Activated CD4-positive, CD25-positive, alpha-beta regulatory T cell (primary cell): ENCODE measurements around the gene SPEN.

Experiments used
- DNase-seq, 4 experiments: peaks; one replicate each; lab custom pipeline; 2025; lab: John Stamatoyannopoulos, UW

SPEN gene

DNA sequence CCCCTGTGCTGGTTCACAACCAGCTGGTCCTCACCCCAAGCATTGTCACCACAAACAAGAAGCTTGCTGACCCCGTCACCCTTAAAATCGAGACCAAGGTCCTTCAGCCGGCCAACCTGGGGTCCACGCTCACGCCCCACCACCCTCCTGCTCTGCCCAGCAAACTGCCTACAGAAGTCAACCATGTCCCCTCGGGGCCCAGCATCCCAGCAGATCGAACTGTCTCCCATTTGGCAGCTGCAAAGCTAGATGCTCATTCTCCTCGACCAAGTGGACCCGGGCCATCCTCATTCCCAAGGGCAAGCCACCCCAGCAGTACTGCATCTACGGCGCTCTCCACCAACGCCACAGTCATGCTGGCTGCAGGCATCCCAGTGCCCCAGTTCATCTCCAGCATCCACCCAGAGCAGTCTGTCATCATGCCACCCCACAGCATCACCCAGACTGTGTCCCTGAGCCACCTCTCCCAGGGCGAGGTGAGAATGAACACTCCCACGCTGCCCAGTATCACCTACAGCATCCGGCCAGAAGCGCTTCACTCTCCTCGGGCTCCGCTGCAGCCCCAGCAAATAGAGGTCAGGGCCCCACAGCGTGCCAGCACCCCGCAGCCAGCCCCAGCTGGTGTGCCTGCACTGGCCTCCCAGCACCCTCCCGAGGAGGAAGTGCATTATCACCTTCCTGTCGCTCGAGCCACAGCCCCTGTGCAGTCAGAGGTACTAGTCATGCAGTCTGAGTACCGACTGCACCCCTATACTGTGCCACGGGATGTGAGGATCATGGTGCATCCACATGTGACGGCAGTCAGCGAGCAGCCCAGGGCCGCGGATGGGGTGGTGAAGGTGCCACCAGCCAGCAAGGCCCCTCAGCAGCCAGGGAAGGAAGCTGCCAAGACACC is 87.8 kb downstream of the SPEN start:
- DNase-seq = no peak

DNA sequence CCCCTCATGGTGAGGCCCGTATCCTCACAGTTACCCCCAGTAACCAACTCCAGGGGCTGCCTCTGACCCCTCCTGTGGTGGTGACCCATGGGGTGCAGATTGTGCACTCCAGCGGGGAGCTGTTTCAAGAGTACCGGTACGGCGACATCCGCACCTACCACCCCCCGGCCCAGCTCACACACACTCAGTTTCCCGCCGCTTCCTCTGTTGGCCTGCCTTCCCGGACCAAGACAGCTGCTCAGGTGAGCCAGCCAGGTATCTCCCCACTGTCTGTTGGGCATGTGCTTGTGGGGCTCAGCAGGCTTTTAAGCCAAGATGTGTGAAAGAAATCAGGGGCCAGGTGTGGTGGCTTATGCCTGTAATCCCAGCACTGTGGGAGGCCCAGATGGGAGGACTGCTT is 88.5 kb downstream of the SPEN start:
- no peak for DNase-seq

- no peak for DNase-seq
Observed at GRCh38 chr1:15937146-15937545, 89.6 kb downstream of the SPEN start.

DNA sequence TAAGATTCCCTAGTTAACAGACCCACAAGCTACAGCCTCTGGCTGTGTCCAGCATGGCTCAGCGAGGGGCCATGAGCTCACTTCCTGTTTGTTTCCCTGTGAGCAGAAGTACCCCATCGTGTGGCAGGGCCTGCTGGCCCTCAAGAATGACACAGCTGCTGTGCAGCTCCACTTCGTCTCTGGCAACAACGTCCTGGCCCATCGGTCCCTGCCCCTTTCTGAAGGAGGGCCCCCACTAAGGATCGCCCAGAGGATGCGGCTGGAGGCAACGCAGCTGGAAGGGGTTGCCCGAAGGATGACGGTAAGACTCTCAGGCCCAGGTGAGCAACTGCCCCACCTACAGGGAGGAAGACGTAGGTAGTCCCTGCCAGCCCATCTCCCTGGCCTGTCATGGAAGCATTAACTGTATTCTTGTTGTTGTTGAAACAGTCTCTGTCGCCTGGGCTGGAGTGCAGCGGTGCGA is 90.2 kb downstream of the SPEN start:
- no peak for DNase-seq

- DNase-seq = no peak
Observed at GRCh38 chr1:15938628-15939161, 91.2 kb downstream of the SPEN start.

- DNase-seq = no peak
Observed at GRCh38 chr1:15939181-15940109, 91.9 kb downstream of the SPEN start.

DNA sequence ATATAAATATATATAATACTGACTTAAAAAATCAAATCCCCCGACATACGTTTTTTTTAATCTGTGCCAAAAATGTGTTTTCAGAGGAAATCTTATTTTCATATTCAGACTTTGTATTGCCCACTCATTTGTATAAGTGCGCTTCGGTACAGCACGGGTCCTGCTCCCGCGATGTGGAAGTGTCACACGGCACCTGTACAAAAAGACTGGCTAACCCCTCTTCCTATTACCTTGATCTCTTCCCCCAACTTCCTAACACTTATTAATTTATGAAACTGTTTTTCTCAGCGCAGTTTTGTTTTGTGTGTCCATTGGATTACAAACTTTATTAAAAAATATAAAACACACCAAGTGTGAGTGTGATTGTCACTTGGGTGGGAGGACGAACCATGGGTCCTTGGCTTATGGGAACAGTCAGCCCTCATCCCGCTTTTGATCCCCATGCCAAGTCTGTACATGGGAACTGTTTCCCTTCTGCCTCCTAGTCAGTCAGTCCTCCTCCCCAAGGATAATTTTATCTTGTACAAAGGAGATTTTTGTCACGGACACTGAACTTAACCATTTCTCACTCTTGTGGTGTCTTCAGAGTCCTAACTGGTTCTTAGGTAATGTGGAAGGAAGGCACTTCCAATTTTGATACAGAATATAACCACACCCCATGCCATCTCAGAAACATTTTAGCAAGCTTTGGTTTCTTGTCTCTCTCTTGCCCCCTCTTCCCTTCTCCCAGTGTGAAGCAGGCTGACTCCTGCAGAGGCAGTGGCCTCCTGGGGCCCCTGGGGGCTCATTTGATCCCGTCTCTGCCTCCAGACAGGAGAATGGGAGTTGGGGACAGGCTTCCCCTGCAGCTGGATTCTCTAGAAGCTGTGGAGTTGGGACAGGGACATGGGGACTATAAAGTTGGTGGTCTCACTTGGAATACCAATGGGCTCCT is 92.9 kb downstream of the SPEN start:
- DNase-seq = no peak

DNA sequence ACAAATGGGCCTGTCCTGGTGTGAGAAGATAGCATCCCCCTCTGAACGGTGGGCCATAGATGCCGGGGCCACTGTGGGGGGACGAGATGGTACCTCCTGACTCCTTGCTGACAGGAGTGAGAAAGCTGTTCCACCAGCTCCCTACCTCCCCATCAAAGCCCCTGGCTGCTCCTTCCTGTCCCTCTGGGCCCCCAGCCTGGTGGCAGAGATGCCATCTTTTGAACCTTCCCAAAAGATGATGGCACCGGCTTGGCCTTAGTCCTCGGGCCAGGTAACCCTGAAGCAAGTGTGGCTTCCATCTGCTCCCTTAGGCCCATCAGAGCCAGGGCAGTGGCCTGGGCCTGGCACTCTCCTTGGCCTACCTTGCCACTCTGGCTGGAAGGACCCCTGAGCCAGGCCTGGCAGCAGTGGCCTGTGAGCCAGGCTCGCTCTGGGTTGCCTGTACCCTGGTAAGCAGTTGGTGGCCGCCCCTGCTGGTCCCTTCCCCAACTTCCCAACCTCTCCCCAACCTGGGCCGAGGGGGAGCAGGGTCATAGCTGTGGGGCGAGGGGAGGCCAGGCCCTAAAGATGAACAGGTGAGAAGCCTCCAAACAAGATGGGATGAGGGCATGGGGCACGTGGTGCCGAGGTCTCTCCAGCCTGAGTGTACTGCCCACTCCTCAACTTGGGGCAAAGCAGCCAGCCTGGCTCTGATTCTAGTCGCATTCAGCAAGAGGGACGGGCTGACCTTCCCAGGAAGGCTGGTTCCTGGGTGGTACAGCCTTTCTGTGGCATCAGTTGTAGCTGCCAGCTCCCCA is 93.7 kb downstream of the SPEN start:
- DNase-seq = no peak

- DNase-seq = no peak
Observed at GRCh38 chr1:15941899-15942660, 94.6 kb downstream of the SPEN start.

GRCh38 chr1:15942661-15943327 is 95.3 kb downstream of the SPEN start:
- no peak for DNase-seq

DNA sequence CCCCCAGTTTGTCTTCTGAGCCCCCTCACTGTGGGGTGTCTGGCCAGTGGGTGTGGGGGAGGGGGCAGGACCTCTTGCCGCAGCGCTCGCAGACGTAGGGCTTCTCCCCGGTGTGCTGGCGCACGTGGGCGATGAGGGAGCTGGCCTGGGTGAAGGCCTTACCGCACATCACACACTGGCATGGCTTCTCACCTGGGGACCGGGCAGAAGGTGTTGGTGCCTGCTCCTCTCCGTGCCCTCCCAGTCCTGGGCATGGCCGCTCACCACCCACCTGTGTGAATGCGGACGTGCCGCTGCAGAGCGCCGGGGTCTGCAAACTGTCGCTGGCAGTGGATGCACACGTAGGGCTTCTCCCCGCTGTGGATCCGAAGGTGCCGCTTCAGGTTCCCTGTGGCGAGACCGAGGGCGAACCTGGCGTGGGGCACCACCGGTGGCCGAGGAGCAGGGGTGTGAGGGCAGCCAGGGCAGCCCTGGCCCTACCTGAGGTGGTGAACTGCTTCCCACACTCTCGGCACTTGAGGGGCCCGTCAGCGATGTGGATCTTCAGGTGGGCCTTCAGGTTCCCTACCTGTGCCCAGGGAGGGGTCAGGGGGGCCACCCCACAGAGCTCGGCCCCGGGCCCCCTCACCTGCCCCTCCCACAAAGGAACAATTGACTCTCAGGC is 96.0 kb downstream of the SPEN start:
- DNase-seq = no peak

GRCh38 chr1:15943992-15944307 is 96.4 kb downstream of the SPEN start:
- DNase-seq = no peak

DNA sequence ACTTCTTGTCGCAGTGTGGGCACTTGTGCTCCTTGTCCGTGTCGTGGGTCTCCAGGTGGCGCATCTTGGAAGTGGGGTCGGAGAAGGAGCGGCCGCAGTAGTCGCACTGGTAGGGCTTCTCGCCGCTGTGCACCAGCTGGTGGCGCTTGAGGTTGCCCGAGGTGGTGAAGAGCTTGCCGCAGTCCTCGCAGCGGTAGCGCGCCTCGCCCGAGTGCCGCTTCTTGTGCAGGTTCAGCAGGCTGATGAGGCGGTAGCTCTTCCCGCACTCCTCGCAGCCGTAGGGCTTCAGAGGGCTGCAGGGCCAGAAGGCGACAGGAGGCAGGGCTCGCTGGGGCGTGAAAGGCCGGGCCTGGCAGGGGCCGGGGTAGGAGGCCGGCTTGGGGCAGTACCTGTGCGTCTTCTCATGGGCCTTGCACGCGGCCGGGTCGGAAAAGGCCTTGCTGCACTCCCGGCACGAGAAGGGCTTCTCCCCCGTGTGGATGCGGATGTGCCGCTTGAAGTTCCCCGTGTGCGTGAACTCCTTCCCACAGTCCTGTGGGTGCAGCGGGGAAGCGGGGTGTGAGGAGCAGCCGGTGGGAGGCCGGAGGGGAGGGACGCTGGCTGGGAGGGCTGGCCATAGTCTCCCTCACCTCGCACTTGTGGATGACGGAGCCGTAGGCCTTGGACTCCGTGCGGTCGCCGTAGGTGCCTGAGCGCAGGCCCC is 97.0 kb downstream of the SPEN start:
- DNase-seq = no peak

- no peak for DNase-seq
Observed at GRCh38 chr1:15945011-15945831, 97.7 kb downstream of the SPEN start.

DNA sequence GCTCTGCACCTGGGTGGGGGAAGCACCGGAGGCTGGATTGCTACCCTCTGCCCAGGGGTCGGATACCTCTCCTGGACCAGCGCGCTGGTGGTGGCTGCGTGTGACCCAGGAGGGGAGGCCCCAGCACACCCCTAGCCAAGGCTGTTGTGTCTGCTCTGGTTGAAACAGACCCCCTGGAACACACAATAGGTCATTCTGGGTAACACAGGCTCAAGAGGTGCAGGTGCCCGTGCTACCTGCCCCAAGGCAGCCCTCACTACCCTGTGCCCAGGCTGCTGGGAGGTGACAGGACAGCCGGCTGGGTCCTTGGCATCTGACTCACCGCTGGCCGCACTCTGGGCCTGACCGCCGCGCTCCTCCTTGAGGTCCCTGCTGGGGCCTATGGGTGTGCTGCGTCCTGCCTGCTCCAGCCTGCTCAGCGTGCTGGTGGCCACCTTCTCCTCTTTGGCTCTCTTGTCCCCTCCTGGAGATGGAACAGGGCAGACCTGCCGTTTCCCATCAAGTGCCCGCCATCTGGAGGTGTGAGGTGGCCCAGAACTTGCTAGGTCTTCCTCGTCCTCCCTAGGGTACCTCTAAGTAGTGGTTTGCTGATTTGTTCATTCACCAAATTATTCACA is 98.4 kb downstream of the SPEN start:
- no peak for DNase-seq

GRCh38 chr1:15946571-15947381 is 99.3 kb downstream of the SPEN start:
- no peak for DNase-seq
